HG02678 (cell line): Measurements from ENCODE around the gene VWA1.
"Not testable (repeated sequence)": the region's sequence is repeated elsewhere in the genome, so short reads cannot be mapped to it uniquely, and the experiment has no call there.

ENCODE experiments used
- ATAC-seq: cut with Tn5 transposase; IDR thresholded peaks from one replicate; pipeline ENCODE4 v1.9.1; 2021; ENCODE audit warnings: mild to moderate bottlenecking, moderate library complexity; ENCODE audit not compliant: unreplicated experiment

VWA1 gene

GRCh38 chr1:1434824-1435105, 725 bp upstream of the VWA1 start:
- no peak for ATAC-seq

DNA sequence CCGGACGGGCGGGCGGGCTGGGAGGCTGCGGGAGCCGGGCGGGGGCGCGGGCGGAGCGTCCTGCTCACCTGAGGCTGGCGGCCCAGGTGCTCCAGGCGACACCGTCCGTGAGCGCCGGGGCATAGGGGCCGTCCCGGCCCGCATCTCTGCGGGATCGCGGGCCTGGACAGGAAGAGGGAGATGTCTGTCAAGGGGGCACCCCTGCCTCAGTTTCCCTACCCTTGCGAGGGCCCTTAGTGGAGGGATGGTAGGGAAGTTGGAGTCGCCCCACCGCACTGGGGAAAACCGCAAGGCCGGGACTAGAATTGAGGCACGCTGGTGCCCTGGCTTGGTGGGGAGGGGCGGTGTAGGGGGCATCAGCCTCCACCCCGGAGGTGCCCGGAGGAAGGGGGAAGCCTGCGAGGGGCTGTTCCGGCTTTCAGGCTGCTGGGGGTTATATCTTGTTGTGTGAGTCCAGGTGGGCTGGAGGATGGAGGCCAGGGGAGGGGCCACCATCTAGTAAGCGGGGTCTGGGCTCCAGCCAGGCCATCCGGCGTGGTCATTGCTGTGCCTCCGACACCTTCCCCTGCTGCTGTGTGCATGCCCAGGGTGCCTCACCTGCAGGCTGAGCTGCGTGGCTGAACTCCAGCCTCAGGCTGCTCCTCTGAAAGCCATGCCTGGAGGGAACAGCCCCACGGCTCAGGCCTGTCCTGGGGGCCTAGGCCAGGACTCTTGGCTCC, 580 bp downstream of the VWA1 start:
- no peak for ATAC-seq

DNA sequence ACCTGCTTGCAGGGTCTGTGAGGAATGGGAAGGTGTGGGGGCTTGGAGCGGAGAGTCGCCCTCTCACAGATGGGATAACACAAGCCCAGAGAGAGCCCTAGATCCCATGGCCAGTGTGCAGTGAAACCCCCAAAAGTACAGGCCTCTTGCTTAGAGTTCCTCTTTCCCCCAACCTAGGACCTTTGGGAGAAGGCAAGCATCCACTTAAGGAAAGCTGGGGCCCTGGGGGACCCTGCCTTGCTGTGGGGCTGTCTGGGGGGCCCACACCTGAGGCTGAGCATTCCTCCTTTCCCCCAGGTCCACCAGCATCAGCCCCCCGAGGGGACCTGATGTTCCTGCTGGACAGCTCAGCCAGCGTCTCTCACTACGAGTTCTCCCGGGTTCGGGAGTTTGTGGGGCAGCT, 1.1 kb downstream of the VWA1 start:
- ATAC-seq = no peak

GRCh38 chr1:1437033-1437903, 1.8 kb downstream of the VWA1 start:
- ATAC-seq = no peak

- peak; percentile 56 for ATAC-seq
These were observed 2.5 kb downstream of the VWA1 start for GRCh38 chr1:1437904-1438376.

DNA sequence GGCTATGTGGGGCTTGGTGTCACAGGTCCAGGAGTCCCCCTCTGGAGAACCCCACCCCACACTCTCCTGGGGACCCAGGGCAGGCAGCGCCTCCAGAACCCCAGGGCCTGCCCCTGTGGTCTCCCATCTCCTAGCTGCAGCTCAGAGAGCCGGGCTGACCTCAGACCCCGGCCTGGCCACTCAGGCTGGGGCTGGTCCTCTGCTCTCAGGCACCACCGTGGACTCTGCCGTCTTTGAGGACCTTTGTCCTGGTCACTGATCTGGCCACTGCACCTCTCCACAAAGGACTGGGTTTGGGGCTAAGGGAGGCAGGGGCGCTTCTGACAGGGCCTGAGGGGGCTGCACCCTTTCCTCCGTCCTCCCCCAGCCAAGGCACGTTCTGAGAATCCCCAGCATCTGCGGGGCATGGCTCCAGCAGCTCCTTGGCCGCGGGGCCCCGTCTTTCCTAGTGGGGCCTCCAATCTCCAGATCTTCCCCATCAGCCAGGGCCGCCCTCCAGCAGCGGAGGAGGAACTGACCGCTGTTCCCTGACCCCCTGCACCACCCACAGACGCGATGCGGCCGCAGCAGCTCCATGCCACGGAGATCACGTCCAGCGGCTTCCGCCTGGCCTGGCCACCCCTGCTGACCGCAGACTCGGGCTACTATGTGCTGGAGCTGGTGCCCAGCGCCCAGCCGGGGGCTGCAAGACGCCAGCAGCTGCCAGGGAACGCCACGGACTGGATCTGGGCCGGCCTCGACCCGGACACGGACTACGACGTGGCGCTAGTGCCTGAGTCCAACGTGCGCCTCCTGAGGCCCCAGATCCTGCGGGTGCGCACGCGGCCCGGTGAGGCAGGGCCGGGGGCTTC, 3.3 kb downstream of the VWA1 start:
- ATAC-seq = no peak

DNA sequence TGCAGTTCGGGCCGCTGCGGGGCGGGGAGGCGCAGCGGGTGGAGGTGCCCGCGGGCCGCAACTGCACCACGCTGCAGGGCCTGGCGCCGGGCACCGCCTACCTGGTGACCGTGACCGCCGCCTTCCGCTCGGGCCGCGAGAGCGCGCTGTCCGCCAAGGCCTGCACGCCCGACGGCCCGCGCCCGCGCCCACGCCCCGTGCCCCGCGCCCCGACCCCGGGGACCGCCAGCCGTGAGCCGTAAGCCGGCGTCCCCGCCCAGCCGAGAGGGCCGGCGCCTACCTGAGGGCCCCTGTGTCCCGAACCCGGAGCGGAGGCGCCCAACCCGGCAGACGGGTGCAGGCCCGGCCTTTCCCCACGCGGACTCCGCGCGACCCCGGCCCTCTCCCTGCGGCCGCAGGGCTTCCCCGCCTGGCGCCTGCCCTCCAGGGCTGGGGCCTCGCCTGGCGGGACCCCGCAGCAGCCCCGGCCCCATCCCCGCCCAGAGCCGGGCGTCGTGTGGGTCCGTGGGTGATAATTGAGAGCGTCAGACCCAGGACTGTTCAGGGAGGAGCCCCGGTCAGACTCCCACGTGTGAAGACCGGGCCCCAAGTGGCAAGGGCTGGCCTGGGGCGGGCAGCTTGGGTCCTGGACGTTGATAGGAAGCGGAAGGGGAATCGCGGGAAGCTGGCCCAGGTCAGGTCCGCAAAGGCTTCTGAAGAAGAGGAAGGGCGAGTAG, 4.2 kb downstream of the VWA1 start:
- ATAC-seq = no peak

- no peak for ATAC-seq
These were observed 4.9 kb downstream of the VWA1 start for GRCh38 chr1:1440262-1441001.

DNA sequence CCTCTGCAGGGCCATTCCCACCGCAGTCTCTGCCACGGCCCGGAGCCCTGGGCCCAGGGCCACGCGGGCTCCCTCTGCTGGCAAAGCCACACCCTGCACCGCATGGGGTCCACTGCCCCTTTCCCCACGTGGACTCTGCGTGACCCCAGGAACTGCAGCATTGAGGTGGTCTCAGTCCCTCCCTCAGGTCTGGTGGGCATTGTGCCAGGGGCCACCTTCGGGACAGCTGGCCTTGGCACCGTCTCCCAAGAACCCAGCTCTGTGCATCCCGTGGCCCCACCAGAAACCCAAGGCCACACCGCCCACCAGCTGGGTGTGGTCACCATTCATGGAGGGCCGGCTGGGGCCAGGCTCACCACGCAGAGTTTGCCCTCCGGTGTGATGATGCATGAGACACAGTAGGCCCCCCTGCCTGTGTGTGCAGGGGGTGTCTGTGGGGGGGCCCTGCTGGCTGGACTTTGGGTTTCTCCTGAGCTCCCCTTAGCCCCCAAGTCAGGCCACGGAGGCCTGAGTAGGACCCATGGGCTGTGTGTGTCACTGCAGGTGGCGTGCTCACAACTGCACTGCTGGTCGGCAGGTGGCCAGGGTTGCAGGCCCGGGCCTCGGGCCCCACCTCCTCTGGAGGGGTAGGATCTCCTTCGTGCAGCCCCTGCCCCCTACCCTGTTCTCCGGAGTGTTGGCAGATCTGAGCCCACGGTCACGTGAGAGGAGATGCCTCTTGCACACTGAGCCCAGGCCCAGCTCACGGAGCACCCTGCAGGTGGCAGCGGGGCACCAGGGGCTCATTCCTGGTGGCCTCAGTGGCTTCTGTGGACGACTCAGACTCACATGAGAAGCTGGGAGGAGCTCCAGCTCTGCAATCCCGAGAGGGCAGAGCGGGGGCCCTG, 5.8 kb downstream of the VWA1 start:
- ATAC-seq = no peak

- ATAC-seq = no peak
These were observed 6.7 kb downstream of the VWA1 start for GRCh38 chr1:1442069-1442770.

GRCh38 chr1:1446631-1447030, 11.1 kb downstream of the VWA1 start:
- not testable (repeated sequence) for ATAC-seq

DNA sequence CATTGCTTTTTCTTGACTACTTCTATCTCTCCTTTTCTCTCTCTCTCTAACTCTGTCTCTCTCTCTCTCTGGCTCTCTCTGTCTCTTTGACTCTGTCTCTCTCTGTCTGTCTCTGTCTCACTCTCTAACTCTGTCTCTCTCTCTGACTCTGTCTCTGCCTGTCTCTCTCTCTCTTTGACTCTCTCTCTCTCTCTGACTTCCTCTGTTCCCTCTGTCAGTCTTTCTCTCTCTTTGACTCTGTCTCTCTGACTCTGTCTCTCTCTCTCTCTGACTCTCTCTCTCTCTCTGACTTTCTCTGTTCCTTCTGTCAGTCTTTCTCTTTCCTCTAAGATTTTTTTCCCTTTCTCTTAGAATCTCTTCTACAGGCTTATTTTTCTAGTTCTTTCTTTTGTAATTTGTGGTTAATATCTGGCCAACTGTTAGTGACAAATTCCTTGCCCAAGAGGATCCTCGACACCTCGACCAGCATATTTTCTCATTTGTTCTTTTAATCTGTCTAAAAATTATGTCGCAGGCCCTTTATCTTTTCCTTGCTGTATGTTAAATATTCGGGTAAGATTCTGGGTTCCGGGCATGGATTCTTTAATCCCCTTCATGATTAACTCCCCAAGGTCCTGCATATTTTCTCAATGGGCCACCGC, 13.7 kb downstream of the VWA1 start, which contains the start of gene ATAD3C:
TSS of gene ATAD3C (plus strand) at position 591 of the 641 bp plus-strand sequence. CDS start 995 bp downstream, outside the sequence.
- no peak for ATAC-seq

GRCh38 chr1:1450616-1451015, 15.1 kb downstream of the VWA1 start:
- ATAC-seq = not testable (repeated sequence)

GRCh38 chr1:1451696-1452364, 16.3 kb downstream of the VWA1 start:
- ATAC-seq = no peak

DNA sequence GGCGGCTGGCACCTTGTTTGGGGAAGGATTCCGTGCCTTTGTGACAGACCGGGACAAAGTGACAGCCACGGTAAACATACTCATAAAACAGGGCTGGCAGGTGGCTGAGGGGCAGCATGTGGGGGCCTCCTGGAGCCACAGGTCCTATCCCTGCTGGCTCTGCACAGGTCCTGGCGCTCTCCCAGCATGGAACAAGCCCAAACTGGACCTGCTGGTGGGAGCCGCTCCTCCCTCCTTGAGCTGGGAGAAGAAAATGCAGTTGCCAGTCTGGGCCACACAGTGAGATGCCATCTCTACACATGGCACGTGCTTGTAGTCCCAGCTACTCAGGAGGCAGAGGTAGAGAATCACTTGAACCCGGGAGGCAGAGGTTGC, 16.9 kb downstream of the VWA1 start:
- not testable (repeated sequence) for ATAC-seq

- no peak for ATAC-seq
These were observed 17.4 kb downstream of the VWA1 start for GRCh38 chr1:1452882-1453281.
